ENCODE data around the gene USP13.

Gene USP13

DNA sequence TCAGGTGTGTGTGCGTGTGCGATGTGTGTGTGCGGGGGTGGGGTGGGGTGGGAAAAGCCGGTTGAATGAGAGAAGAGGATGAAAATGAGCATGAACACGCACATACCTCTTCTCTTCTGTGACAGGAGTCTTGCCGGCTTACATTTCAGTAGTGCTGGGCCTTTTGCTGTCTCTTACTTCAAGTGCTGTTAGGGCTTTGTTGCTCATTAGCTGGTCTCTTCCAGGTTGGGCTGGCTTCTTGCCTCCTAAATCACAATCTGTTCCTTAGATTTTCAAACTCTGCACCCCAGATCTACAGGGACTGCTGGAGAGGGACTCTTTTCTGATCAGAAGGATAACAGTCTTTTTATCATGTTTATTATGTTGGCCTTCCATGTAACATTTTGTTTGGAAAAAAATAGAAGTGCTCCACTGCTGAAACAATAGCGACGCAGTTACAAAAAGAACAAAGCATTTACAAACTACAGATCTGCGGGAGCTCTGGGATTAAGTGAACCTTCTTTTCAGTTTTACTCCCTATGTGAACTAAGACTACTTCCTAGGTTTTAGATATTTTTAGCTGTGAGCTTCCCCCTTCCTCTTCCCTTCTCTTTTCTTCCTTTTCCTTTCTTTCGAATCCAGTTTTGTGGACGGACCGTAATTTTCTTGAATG, 48.5 kb downstream of the USP13 start:
- no peak for DNase-seq

- no peak for DNase-seq
Measured at GRCh38 chr3:179702271-179702947, 49.6 kb downstream of the USP13 start.

- no peak for DNase-seq
Measured at GRCh38 chr3:179703816-179704215, 51.0 kb downstream of the USP13 start.

DNA sequence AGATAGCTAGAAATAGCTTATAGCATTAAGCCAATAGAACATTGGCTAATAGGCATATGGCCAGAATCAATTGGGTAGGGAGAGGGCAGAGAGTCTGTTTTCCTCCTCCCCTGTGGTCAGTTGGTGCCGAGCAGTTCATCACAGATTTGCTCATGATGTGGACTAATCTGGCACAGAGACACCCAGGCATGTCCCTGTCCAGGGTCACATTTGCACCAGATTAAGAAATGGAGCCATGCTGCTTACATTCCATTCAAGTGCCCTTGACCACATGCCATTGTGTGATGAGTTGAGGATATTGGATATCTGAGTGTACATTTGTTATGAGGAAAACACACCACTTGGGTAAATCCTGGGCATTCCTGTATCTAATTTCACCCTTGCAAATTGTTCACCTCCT, 53.4 kb downstream of the USP13 start:
- DNase-seq: no peak

DNA sequence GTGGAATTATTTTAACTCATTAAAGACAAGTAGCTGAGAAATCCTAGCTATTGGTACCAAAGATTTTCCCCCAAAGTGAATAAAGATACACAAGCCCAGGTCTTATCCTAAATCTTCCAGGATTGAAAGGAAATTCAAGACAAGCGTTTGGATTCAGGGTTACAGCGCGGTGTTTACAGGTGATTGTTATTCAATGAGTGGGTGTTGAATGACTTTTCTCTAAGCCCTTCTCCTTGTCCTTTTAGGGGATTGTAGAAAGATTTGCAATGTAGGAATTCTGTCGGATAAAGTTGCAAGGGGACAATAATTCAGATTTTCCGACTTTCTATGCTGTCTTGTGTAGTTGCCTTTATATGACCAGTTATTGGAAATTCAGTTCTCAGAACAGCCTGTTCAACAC, 57.2 kb downstream of the USP13 start:
- no peak for DNase-seq

DNA sequence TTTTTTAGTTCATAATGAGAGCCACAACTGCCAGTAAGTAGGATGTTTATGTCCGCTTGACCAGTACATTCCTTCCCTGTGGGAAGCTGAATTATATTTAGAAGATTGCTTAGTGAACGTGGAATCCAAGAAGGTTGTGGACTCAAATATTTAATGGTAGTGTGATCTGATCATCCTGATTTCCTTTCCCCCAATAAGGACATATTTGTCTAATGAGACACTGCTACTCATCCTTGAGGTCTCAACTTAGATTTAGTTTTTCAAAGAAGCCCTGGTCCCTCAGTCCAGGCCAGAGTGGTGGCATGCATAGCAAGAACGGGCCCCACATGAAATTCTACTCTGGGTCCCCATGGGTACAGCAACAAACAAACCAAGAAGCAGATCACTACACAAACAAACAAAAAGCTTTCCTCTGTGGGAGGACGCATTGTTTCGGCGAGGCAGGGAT, 60.8 kb downstream of the USP13 start:
- no peak for DNase-seq

GRCh38 chr3:179715582-179715981, 62.7 kb downstream of the USP13 start:
- DNase-seq: no peak

- no peak for DNase-seq
Measured at GRCh38 chr3:179716226-179716625, 63.4 kb downstream of the USP13 start.

GRCh38 chr3:179716811-179717210, 64.0 kb downstream of the USP13 start:
- DNase-seq: no peak

GRCh38 chr3:179717219-179717618, 64.4 kb downstream of the USP13 start:
- DNase-seq: no peak

- no peak for DNase-seq
Measured at GRCh38 chr3:179719048-179719734, 66.4 kb downstream of the USP13 start.

DNA sequence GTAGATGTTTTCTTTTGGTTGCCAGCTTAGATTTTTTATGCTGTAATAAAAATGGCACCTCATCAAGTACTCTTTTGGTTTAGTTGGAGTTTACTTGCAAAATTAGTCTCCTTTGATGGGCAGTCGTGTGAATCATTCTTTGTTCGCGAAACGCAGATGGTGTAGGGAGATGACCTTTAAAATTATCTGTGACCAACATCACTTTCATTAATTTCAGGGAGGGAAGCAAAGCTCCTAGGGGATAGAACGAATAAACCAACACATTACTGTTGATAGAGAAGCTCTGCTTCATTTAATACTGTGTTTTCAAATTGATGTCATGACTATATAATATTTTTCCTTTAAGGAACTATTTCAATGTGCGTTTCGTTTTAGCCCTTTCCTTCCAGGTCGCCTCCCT, 67.4 kb downstream of the USP13 start:
- DNase-seq: no peak

GRCh38 chr3:179723617-179724016, 70.8 kb downstream of the USP13 start:
- DNase-seq: no peak

DNA sequence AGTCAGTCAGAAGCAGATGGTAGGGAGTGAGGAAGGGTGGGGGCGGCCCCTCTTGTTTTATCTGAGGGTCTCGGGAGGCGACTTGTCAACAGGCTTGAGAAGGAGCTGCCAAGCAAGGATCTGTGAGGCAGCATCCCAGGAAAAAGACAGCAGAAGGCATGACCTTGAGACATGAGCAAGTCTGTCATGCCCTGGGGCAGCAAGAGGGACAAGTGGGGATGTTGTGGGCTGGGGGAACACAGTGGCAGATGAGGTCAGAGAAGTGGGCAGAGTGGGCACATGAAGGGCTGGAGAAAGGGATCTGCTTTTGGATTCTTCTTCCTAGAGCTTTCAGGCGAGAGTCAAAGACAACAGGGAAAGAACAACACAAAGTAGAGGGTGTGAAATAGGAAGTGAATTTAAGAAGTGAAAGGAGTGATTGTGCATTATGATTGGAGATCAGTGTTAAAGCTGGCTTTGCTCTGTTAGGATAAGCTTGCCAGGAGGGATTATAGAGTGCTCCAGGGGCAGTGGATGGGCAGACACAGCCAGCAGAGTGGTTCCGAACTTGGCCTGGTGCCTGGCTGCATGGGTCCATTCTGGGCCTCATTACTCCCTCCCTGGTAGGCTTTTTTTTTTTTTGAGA, 73.3 kb downstream of the USP13 start:
- DNase-seq: no peak

- no peak for DNase-seq
Measured at GRCh38 chr3:179729086-179729485, 76.2 kb downstream of the USP13 start.

DNA sequence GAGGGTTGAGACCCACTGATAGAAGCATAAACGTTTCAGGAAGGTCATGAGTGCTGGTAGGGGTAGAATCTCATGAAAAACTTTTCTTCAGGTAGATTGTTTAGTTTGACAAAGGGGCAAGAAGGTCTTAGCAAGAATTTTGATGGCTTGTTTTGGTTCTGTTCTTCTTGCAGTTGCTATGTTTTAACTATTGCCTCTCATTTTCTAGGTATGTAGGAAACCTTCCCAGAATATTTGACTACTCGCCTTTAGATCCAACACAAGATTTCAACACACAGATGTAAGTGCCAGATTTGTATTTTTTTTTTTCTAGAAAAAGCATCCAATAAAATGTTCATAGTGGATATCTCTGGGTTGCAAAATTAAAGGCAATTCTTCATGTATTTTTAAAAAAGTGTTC, 77.1 kb downstream of the USP13 start:
- no peak for DNase-seq

GRCh38 chr3:179730506-179730905, 77.7 kb downstream of the USP13 start:
- DNase-seq: no peak

GRCh38 chr3:179731544-179731943, 78.7 kb downstream of the USP13 start:
- no peak for DNase-seq

- DNase-seq: no peak
Measured at GRCh38 chr3:179732661-179733348, 80.0 kb downstream of the USP13 start.

DNA sequence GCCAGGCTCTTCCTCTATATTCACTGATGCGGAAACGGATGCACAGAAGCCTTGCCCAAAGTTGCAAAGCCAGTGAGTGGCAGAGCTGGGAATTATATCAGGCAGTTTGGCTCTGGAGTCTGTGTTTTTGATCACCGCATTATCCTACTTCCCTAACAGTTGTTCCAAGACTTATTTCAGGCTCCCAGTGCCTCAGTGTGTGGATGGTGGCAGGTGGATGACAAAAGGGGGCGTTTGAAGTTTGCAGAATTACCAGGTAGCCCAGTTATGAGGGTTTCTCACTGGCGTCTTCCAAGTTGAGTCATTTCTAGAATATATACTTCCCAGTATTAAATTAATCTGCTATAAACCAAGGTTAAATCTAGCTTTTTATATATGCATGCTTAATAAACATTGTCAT, 81.0 kb downstream of the USP13 start:
- no peak for DNase-seq

GRCh38 chr3:179734497-179735281, 81.8 kb downstream of the USP13 start:
- DNase-seq: no peak

DNA sequence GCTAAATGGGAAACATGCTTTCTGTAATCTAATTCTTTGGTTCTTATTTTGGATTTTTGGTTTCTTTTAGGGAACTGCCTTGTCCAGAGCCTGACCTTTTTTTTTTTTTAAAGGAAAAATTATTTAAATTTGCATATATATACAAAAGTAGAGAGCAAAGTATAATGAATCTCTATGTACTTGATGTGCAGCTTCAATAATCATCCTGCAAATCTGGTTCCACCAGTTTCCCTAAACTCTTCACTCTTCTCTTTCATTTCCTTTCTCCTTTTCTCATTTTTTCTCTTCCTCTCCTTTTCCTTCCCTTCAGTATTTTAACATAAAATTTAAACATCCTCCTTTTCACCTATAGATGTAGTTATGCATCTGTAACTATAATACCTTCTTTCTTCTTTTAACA, 82.5 kb downstream of the USP13 start:
- DNase-seq: no peak

All from stimulated activated CD4-positive, alpha-beta T cell treated with anti-CD3 and anti-CD28 coated beads, Interleukin-4, amount 100 ng/mL, for 24 hours (primary cell).